GM19455 (cell line): ENCODE measurements around the gene ZNF260.
"Not testable (repeated sequence)": the region's sequence is repeated elsewhere in the genome, so short reads cannot be mapped to it uniquely, and the experiment has no call there.

ENCODE experiments used
- ATAC-seq: cut with Tn5 transposase; IDR thresholded peaks from one replicate; pipeline ENCODE4 v1.9.1; 2021; ENCODE audit not compliant: unreplicated experiment

The ZNF260 gene

DNA sequence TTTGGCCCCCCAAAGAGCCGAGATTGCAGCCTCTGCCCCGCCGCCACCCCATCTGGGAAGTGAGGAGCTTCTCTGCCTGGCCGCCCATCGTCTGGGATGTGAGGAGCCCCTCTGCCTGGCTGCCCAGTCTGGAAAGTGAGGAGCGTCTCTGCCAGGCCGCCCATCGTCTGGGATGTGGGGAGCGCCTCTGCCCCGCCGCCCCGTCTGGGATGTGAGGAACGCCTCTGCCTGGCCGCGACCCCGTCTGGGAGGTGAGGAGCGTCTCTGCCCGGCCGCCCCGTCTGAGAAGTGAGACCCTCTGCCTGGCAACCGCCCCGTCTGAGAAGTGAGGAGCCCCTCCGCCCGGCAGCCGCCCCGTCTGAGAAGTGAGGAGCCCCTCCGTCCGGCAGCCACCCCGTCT lies 37.2 kb downstream of the ZNF260 start:
- not testable (repeated sequence) for ATAC-seq

DNA sequence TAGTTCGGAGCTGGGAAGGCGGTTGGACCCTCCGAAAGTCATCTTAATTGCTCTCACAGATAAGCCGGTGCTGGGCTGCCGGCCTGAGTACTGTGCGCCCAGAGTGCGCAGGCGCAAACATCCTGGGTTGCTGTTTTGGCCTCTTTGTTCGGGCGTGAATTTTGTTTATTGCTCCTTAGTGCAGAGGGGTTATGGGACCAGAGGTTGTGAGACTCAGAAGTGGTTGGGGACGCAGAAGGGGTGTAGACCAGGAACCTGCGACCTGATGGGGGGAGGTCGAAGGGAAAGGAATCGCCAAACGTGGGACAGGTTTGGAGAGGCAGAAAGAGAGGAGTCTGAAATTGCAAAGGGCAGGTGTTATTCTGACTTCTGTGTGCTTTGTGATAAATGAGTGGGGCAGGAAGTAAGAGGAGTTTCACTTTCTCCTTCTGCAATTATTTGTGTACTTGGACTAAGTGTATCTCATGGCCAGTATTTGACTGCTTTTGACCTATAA lies 38.1 kb downstream of the ZNF260 start:
- ATAC-seq: peak; percentile 58

DNA sequence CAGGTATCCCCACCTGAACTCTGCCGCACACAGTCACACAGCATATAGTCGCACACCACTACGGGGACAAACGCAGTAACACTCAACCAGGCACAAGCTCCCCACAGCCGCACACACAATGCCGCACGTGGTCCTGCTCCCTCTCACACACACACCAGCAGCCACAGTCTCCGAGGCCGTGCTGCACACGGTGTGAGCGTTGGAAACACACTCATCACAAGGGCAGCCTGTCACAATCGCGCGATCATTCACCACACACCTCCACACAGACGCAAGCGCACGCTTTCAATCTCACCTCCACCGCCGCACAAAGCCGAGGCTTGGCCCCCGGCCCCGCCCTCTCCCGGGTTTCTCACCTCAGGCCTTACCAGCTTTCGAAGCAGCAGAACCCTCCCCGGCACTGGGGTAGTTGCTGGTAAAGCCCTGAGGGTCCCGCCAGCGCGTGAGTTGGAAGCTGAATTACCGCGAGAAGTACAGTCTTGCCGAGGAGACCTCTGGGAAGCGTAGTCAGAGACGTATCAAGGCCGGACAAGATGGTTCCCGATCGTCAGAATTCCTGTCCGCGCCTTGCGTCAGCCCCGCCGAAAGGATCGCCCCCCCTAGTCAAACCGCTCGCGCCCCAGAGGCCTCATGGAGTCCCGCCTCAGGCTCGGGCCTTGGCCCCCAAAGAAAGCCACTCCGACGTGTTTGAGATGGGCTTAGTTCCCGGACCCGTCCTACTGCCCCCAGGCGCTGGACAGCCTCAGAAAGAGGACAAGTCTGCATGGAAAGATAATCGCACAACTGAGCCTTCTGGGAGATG lies 38.8 kb downstream of the ZNF260 start, which contains the start of gene ZNF566:
TSS of gene ZNF566 (minus strand) at position 444 of the 802 bp plus-strand sequence. CDS start 13,004 bp downstream, outside the sequence.
- peak; percentile 74 for ATAC-seq

DNA sequence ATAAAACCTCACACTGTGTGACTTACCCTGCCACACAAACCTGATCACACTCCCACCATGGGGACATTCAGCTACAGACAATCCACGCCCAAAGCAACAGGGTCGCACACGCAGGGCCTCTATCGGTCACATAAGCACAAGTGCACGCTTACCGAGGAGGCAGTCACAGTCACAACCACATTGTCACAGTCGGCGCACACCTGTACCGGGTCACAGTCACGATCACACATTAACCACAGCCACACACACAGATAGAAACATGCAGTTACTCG lies 39.3 kb downstream of the ZNF260 start:
- peak; percentile 13 for ATAC-seq

DNA sequence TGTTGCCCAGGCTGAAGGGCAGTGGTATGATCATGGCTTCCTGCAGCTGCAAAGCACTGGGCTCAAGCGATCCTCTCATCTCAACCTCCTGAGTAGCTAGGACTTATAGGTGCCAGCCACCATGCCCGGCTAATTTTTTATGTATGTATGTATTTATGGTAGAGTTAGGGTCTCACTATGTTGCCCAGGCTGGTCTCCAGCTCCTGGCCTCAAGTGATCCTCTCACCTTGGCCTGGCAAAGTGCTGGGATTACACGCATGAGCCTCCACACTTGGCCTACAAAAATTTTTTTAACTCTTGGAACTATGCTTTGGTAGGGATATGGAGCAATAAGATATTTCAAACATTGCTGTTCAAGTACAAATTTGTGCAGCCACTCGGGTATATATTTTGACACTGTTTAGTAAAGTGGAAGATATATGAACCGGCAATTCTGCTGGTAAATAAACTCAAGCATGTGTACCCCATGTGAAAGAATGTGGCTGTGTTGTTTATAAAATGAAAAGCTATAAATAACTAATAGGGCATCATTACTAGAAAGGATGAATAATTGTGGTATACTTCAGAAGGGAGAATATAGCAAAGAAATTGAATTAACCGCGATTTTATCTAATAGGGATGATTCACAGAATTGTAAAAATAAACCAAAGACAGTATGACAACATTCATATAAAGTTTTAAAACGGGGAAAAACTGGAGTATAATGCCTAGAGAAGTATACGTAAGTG lies 39.8 kb downstream of the ZNF260 start:
- no peak for ATAC-seq

DNA sequence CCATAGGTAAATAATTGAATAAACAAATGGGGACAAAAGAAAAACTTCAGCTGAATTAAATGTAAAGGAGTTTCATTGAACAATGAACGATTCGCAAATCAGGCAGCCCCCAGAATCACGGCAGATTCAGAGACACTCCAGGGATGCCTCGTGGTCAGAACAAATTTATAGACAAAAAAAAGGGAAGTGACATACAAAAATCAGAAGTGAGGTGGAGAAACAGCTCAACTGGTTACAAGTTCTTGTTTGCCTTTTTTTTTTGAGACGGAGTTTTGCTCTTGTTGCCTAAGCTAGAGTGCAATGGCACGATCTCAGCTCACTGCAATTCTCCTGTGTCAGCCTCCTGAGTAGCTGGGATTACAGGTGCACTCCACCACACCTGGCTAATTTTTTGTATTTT lies 44.4 kb downstream of the ZNF260 start:
- ATAC-seq: no peak

DNA sequence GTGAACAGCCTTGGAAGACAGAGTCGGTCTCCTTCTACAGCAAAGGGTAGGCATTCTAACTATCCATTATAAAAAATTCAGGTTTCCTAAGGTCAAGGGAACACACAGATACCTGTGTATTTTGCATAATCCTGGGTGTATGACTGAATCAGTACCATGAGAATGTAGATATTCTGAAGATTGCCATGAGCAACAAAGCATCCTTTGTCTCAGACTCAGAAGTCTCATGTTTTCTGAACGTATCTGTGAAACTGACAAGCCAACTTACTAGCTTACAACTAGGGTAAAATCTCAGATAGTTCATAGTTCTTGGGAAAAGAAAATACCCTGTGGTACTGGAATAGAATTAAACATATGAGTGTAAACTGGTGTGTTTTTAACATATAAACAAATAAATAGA lies 45.2 kb downstream of the ZNF260 start:
- ATAC-seq: no peak
